Fibroblast of lung (primary cell): ENCODE measurements around the gene SLC6A9. TPM values are rescaled to one million over a fixed set of nuclear protein-coding genes. Genes with fewer than 3 reads are reported as not detected.

Experiments used
- DNase-seq, 2 donors: peaks; one replicate each; pipeline versions ENCODE4 v3.0.0 to v3.0.0-alpha.2; 2010; ENCODE audit warnings: low read depth in 2 of 2
- H2AFZ ChIP-seq: 2 replicates; pipeline ENCODE4 v1.5.1; 2012; ENCODE audit warnings: low read length, control low read depth, inconsistent platforms
- H3K27ac ChIP-seq: 2 replicates; pipeline ENCODE4 v1.5.1; 2011; ENCODE audit warnings: low read length, control low read depth; ENCODE audit not compliant: insufficient read depth
- H3K27me3 ChIP-seq: 2 replicates; pipeline ENCODE4 v1.5.1; 2011; ENCODE audit warnings: mild to moderate bottlenecking, low read length; ENCODE audit not compliant: control insufficient read depth, insufficient read depth
- H3K36me3 ChIP-seq: 2 replicates; pipeline ENCODE4 v1.5.1; 2011; ENCODE audit warnings: low read length; ENCODE audit not compliant: control insufficient read depth, insufficient read depth
- H3K4me1 ChIP-seq: 2 replicates; pipeline ENCODE4 v1.5.1; 2011; ENCODE audit warnings: low read length; ENCODE audit not compliant: control insufficient read depth, insufficient read depth; ENCODE audit errors: extremely low read depth
- H3K4me2 ChIP-seq: 2 replicates; pipeline ENCODE4 v1.5.1; 2011; ENCODE audit warnings: low read length, control low read depth; ENCODE audit not compliant: insufficient read depth; ENCODE audit errors: extremely low read depth
- H3K4me3 ChIP-seq, 4 experiments: fragments of 200-600 bp in 1 of 4; sonication (generic) in 1 of 4; replicated peaks in 1 of 4; 2 replicates each; pipeline ENCODE4 v1.5.1; 2011 to 2016; ENCODE audit warnings: low read length in 4 of 4, low read depth in 3 of 4, mild to moderate bottlenecking in 3 of 4, control low read depth in 2 of 4, inconsistent platforms in 1 of 4, mixed read lengths in 1 of 4; ENCODE audit not compliant: insufficient read depth in 1 of 4; ENCODE audit errors: control extremely low read depth in 1 of 4
- H3K79me2 ChIP-seq: 2 replicates; pipeline ENCODE4 v1.5.1; 2012; ENCODE audit warnings: mild to moderate bottlenecking, low read length, inconsistent platforms; ENCODE audit not compliant: control insufficient read depth, insufficient read depth
- H3K9ac ChIP-seq: 2 replicates; pipeline ENCODE4 v1.5.1; 2011; ENCODE audit warnings: mild to moderate bottlenecking, low read length, control low read depth; ENCODE audit not compliant: insufficient read depth
- H3K9me3 ChIP-seq: 2 replicates; pipeline ENCODE4 v1.5.1; 2012; ENCODE audit warnings: low read depth, low read length; ENCODE audit not compliant: control insufficient read depth, insufficient read depth
- H4K20me1 ChIP-seq: 2 replicates; pipeline ENCODE4 v1.5.1; 2011; ENCODE audit warnings: low read length; ENCODE audit not compliant: control insufficient read depth, insufficient read depth; ENCODE audit errors: extremely low read depth
- EZH2 ChIP-seq: IDR thresholded peaks from 2 replicates; pipeline ENCODE4 v1.5.1; 2012; ENCODE audit warnings: low read length, control low read depth, mild to moderate bottlenecking; ENCODE audit errors: missing control alignments
- polyA plus RNA-seq, 2 donors: library from polyadenylated mRNA; depleted of rRNA in 1 of 2; stranded (reverse) in 1 of 2; unstranded in 1 of 2; fragments of >200 nt; gene quantifications; 2 replicates each; pipeline ENCODE4 v1.2.1, GENCODE V29; 2011 to 2012; ENCODE audit warnings: missing spikeins in 1 of 2
- total RNA-seq: library from RNA; depleted of rRNA; stranded (reverse); fragments of >200 nt; gene quantifications from 2 replicates; pipeline ENCODE4 v1.2.1, GENCODE V29; 2014
- TF ChIP-seq, protein P1 (sequence below), 2 donors: IDR thresholded peaks in 1 of 2; conservative IDR thresholded peaks in 1 of 2; 1 replicate in 1 of 2; 2 replicates in 1 of 2; pipeline ENCODE4 v1.5.1; 2011 to 2012; ENCODE audit warnings: low read length in 2 of 2, control low read depth in 1 of 2, inconsistent platforms in 1 of 2, low read depth in 1 of 2, mild to moderate bottlenecking in 1 of 2

The SLC6A9 gene
- total and polyA plus RNA-seq, 2 donors (not counting 1 experiment from before 2014, with no cell fraction given), result 3.4 to 19.5 TPM

DNA sequence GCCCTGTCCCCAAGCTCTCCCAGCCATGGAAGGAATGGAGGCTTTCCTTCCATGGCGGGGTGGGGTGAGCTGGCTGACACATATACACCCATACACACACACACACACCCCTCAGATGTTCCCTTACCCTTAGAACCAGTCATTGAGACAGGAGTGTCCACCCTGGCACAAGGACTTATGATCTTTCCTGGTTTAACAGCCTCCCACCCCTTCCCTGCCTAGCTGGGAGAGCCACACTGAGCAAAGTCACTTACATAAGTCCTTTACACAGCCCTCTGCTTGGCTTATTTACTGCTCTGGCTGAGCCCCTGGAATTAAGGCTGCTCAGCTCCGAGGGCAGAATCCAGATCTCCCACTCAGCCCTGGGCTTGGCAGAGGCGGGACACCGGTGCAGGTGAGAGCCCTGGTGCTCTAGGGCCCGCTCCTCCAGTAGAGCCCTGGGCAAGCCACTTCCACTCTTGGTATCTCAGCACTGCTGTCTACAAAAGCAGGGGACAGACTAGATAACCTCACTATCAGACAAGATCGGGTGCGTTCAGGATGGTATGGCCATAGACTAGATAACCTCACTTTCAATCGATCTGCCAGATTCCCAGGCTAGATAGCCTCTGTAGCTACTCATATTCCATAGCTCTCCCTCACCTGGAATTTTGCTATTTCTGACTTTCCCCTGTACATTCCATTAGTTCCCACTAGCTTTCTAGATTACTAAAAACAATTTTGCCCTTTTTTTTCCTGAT, 16.7 kb downstream of the SLC6A9 start:
- Histone ChIP-seq H2AFZ (no peak overlapping the region), H3K4me1 (no peaks in the 10 kb centered on the region), H3K9me3 (no peaks in the 10 kb centered on the region), H3K4me3 (no peak overlapping the region), H3K27ac (no peak overlapping the region), H3K9ac (no peak overlapping the region), H3K36me3 (no peaks in the 10 kb centered on the region), H3K79me2 (no peaks in the 10 kb centered on the region), H3K27me3 (no peaks in the 10 kb centered on the region), H4K20me1 (no peaks in the 10 kb centered on the region), H3K4me2 (no peak overlapping the region)
- no peak for DNase-seq
- TF ChIP-seq, protein P1, sequence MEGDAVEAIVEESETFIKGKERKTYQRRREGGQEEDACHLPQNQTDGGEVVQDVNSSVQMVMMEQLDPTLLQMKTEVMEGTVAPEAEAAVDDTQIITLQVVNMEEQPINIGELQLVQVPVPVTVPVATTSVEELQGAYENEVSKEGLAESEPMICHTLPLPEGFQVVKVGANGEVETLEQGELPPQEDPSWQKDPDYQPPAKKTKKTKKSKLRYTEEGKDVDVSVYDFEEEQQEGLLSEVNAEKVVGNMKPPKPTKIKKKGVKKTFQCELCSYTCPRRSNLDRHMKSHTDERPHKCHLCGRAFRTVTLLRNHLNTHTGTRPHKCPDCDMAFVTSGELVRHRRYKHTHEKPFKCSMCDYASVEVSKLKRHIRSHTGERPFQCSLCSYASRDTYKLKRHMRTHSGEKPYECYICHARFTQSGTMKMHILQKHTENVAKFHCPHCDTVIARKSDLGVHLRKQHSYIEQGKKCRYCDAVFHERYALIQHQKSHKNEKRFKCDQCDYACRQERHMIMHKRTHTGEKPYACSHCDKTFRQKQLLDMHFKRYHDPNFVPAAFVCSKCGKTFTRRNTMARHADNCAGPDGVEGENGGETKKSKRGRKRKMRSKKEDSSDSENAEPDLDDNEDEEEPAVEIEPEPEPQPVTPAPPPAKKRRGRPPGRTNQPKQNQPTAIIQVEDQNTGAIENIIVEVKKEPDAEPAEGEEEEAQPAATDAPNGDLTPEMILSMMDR (conservative IDR thresholded peaks at IDR 0.05 in 1 of 2, IDR thresholded peaks at IDR 0.05 in 1 of 2; ENCODE audit: low read depth in 1 of 2, low read length in 2 of 2), result no peak
- TF ChIP-seq EZH2, result no peak

DNA sequence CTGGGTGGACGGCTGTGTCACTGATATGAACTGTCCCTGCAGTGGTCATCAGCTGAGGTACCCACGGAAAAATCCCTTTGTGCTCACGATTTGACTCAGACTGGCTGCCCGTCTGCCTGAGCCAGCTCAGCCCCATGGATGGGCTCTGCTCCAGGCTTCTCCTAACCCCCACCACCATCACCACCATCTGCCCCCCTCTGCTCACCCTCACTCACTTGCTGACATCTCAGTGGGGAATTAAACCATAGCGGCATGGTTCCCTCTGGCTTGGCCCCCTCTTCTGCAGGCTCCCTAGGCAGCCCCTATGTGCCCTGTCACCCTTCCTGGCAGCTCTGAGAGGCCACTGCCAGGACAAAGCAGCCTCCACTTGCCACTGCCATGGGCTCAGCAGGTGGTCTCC, 17.3 kb downstream of the SLC6A9 start:
- Histone ChIP-seq H3K36me3 (no peaks in the 10 kb centered on the region), H3K9ac (no peak overlapping the region), H2AFZ (no peak overlapping the region), H3K79me2 (no peaks in the 10 kb centered on the region), H3K4me1 (no peaks in the 10 kb centered on the region), H4K20me1 (no peaks in the 10 kb centered on the region), H3K9me3 (no peaks in the 10 kb centered on the region), H3K4me2 (no peak overlapping the region), H3K4me3 (no peak overlapping the region), H3K27ac (no peak overlapping the region), H3K27me3 (no peaks in the 10 kb centered on the region)
- TF ChIP-seq EZH2, result no peak
- TF ChIP-seq, protein P1 (conservative IDR thresholded peaks at IDR 0.05 in 1 of 2, IDR thresholded peaks at IDR 0.05 in 1 of 2; ENCODE audit: low read depth in 1 of 2, low read length in 2 of 2), result no peak
- no peak for DNase-seq

DNA sequence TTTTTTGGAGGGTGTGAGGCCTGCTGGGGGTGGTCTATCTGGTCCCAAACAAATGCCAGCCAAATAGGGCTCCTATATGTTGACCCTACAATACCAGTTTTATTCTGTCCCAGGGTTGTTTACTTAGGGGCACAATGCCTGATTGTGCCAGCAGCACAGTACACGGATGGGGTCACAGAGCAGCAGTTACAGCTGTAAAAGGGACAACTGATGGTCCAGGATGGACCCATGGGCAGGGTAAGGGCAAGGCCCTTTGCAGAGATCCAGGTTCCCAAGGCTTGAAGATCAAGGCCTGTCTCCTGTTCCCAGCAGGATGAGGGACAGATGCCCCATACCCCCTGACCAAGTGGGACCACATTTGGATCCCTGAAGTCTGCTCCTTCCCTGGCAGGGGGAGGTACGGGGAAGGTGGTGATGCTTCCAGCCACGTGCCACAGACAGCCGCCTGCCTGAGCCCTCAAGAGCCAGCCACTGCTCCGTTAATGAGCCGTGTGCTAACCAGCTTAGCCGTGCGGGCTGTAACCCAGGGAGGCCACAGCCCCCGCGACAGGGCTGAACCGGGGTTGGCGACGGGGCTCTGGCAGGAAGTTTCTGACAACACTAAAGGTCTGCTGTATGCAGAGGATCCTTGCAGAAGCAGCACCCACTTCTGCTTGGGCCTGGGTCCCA, 18.2 kb downstream of the SLC6A9 start:
- Histone ChIP-seq H3K9ac (no peak overlapping the region), H3K4me2 (no peak overlapping the region), H3K27ac (no peak overlapping the region), H3K79me2 (no peaks in the 10 kb centered on the region), H3K27me3 (no peaks in the 10 kb centered on the region), H3K4me3 (no peak overlapping the region), H3K4me1 (no peaks in the 10 kb centered on the region), H4K20me1 (no peaks in the 10 kb centered on the region), H3K9me3 (no peaks in the 10 kb centered on the region), H2AFZ (no peak overlapping the region), H3K36me3 (no peaks in the 10 kb centered on the region)
- no peak for TF ChIP-seq EZH2
- TF ChIP-seq, protein P1 (conservative IDR thresholded peaks at IDR 0.05 in 1 of 2, IDR thresholded peaks at IDR 0.05 in 1 of 2; ENCODE audit: low read depth in 1 of 2, low read length in 2 of 2), result no peak
- no peak for DNase-seq
